H1 (cell line): ENCODE data around the gene TRIM41. TPM values are rescaled to one million over a fixed set of nuclear protein-coding genes. Genes with fewer than 3 reads are reported as not detected.

ENCODE experiments used
- ATF2 ChIP-seq: IDR thresholded peaks from 2 replicates; pipeline ENCODE4 v1.6.1; 2012; ENCODE audit warnings: low read length, inconsistent platforms
- TBP ChIP-seq: IDR thresholded peaks from 2 replicates; pipeline ENCODE4 v1.6.1; 2011; ENCODE audit warnings: low read depth, low read length, improper control_type of control experiment
- TCF12 ChIP-seq: IDR thresholded peaks from 2 replicates; pipeline ENCODE4 v1.6.1; 2011; ENCODE audit warnings: low read depth, mild to moderate bottlenecking, low read length
- YY1 ChIP-seq: IDR thresholded peaks from 2 replicates; pipeline ENCODE4 v1.6.1; 2011; ENCODE audit warnings: low read depth, mild to moderate bottlenecking, low read length
- polyA plus RNA-seq, 7 experiments: library from polyadenylated mRNA; depleted of rRNA in 3 of 7; stranded (reverse) in 5 of 7; unstranded in 2 of 7; fragments of >200 nt in 5 of 7; fragments of 200-250 nt in 2 of 7; gene quantifications; 1 replicate in 5 of 7; 2 replicates in 1 of 7; 4 replicates in 1 of 7; pipeline versions ENCODE4 v1.2.1 to v1.2.3, GENCODE V29; 2011 to 2013; ENCODE audit warnings: missing spikeins in 2 of 7, mixed read lengths in 2 of 7
- total RNA-seq: library from RNA; stranded (reverse); fragmentation: NEBNext Ultra II Directional; extraction: Animal tissue kit (Norgen Biotek cat#: 25700); gene quantifications from 2 replicates; pipeline ENCODE4 v1.2.1, GENCODE V29; 2021

Gene TRIM41
- total and polyA plus RNA-seq, 2 of the 8 experiments (the other 6 are each of a cell fraction or from before 2014, with no cell fraction given), result 12.9 to 21.6 TPM

GRCh38 chr5:181246276-181247049 lies 23.4 kb downstream of the TRIM41 start (continued):
- no peak; the same call in 1 of the 2 replicates for TF ChIP-seq TBP
- TF ChIP-seq ATF2, result no peak
- no peak for TF ChIP-seq YY1
- TF ChIP-seq TCF12, result no peak
